ENCODE results near the gene DHX15.

- no peak for TF ChIP-seq POLR2A (IDR thresholded peaks at IDR 0.05; ENCODE audit: low read length)
- no peak for TF ChIP-seq GATA1 (IDR thresholded peaks at IDR 0.05; ENCODE audit: low read depth, low read length)
Measured at GRCh38 chr4:24535399-24535798, 49.0 kb downstream of the DHX15 start.
